Activated CD4-positive, alpha-beta T cell treated with anti-CD3 and anti-CD28 coated beads, Interleukin-2, amount 50 U/mL, for 24 hours (primary cell): ENCODE data around the gene PLEKHG1.

ENCODE experiments used
- DNase-seq, 2 donors: peaks; one replicate each; pipeline ENCODE4 v3.0.0-alpha.2; 2020; ENCODE audit warnings: low read depth in 1 of 2, low spot score in 1 of 2

PLEKHG1 gene

GRCh38 chr6:150588888-150589499 is 10.7 kb upstream of the PLEKHG1 start:
- no peak for DNase-seq

GRCh38 chr6:150589852-150590251 is 9.8 kb upstream of the PLEKHG1 start:
- DNase-seq = no peak

GRCh38 chr6:150590446-150590845 is 9.2 kb upstream of the PLEKHG1 start:
- no peak for DNase-seq

GRCh38 chr6:150592377-150592995 is 7.2 kb upstream of the PLEKHG1 start:
- DNase-seq = no peak

GRCh38 chr6:150593119-150593518 is 6.6 kb upstream of the PLEKHG1 start:
- no peak for DNase-seq

- no peak for DNase-seq
These were observed 3.2 kb upstream of the PLEKHG1 start for GRCh38 chr6:150596439-150596838.

- no peak for DNase-seq
These were observed 1.3 kb upstream of the PLEKHG1 start for GRCh38 chr6:150598401-150598800.

DNA sequence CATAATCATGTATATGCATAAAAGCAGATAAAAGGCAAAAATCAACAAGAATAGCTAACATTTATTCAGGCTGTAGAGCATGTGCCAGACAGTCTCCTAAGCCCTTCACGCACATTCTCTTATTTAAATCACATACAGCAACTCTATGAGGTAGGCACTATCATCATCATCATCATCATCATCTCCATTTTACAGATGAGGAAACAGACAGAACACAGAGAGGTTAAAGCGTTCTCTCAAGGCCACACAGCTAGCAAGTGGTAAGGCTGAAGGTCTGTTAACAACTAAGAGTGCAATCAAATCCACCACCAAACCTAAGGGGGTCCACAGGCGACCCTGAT is 857 bp upstream of the PLEKHG1 start:
- no peak for DNase-seq

- no peak for DNase-seq
These were observed 270 bp downstream of the PLEKHG1 start for GRCh38 chr6:150600010-150600300.

- peak; percentile 25 to 37 for DNase-seq
These were observed 774 bp downstream of the PLEKHG1 start for GRCh38 chr6:150600301-150601017.

DNA sequence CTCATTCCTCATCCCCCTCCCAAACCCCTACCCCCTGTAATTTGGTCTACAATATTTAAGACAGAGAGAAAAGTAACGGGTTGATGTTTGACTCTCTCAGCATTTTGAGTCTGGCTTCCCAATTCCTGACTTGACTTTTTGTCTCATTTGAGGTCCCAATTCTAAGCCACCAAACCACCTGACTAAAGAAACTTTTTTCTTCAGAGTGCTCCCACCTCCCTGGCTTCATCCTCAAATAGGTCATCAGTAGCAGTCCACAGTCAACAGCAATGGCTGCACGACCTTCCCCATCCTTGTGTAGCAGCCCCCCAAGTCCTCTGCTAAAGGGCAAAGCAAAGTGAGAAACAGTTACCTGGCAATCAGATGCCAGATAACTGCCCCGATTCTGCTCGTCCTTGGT is 1.8 kb downstream of the PLEKHG1 start:
- DNase-seq = no peak

GRCh38 chr6:150603176-150603575 is 3.5 kb downstream of the PLEKHG1 start:
- DNase-seq = no peak

DNA sequence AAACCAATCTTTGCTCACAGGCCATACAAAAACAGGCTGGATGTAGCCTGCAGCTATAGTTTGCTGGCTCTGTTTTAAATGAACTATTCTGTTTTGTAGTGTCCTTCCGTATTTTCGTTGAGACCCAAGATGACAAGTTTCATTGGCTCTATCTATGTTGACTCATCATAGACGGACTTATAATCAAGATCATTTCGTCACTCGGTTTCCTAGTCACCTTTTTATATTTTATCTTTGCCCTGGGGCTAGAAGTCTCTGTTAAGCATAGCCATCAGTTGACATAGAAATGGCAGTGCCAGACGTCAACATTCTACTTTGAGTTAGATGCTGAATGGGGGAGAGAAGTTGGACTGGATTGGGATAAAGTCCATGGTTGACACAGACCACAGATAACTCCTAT is 4.8 kb downstream of the PLEKHG1 start:
- DNase-seq = no peak

- no peak for DNase-seq
These were observed 5.6 kb downstream of the PLEKHG1 start for GRCh38 chr6:150605333-150605732.

GRCh38 chr6:150606168-150606591 is 6.5 kb downstream of the PLEKHG1 start:
- DNase-seq = no peak

GRCh38 chr6:150606647-150607328 is 7.1 kb downstream of the PLEKHG1 start:
- no peak for DNase-seq

DNA sequence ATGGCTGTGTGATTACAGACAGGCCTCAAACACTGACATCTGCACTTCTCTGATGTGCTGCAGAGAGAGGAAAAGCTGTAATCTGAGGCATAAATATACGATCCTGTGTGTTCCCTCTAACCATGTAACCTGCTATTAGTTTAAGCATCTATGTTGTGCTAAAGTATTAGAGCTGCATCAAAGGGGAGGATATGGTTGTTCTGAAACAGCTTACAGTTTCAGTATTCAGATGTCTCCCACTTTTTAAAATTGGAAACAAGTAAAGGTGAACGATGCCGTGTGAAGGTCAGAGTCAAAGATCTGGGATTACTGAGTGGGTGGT is 7.6 kb downstream of the PLEKHG1 start:
- DNase-seq = no peak

DNA sequence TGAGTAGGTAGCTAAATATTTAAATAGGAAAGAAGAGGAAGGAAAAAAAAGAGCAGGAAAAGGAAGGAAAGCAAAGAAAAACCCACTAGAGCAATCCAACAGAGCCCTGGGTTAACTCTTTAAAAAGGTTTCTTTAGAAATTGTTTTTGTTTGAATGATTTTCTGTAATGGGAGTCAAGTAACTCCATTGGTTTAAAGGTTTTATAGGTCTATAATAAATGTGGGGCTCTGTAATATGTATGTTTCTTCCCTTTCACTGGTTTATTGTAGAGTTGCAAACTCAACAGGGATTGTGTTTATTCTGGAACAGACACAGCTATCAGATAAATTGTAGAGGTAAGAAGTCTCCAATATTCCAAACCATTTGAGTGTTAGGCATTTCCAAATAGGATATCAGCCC is 10.9 kb downstream of the PLEKHG1 start:
- DNase-seq = no peak

DNA sequence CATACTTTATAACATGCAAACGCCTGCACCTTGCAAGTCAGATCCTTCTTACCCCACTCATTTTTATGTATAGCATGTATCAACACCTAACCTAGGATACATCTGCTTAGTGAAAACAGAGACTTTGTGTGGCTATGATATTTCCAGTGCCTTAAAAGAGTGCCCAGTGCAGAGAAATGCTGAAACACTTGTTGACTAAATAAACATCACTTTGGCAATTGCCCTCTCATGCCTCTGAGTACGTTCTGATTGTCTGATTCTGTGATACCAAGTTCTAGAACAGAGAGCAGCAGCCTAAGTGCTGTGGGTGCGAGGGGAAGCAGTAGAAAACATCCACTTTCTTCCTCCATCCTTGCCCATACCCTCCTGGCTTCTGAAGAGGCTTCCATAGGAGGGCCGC is 13.6 kb downstream of the PLEKHG1 start:
- DNase-seq = no peak

- no peak for DNase-seq
These were observed 16.3 kb downstream of the PLEKHG1 start for GRCh38 chr6:150615967-150616366.

DNA sequence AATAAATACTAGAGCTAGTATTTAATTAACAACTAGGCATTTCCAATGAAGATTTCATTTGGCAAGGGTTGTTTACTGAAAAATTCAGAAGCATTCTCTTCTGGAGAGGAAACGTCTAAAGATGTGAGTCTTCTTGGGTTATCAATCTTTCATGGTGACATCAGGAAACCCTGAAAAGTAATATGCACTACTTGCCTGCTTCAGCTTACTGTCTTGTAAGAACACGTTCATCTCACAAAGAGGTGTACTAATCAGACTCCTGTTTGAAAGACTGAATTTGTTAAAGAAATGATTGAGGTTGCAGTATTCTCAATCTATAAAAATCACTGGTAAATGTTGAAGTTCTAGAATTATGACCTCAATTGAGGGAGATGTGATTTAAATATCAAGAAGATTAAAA is 16.9 kb downstream of the PLEKHG1 start:
- no peak for DNase-seq

DNA sequence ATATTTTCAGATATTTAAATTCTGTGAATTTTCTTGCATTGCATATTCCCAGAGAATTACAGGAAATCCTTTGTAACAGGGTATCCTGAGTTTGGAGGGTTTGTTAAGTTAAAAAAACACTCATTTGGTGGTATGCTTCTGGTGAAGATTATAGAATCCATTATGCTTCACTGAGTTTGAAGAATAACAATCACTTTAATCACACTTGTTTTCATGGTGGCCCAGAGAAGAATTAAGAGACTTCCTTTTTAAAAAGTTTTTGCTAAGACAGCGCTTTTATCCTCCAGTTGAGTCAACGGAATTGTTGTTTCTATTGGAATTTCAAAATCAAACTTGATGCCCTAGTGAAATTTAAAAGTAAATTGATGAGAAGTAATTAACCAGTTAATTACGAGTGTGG is 17.4 kb downstream of the PLEKHG1 start:
- DNase-seq = no peak
